GM12891 (cell line): ENCODE results near the gene MYRF.

Experiments
- PAX5 ChIP-seq: IDR thresholded peaks from 2 replicates; pipeline ENCODE4 v1.6.1; 2011; ENCODE audit warnings: low read length, moderate library complexity, mild to moderate bottlenecking; ENCODE audit not compliant: insufficient read depth, severe bottlenecking
- POLR2A ChIP-seq: IDR thresholded peaks from 2 replicates; pipeline ENCODE4 v1.6.1; 2011; ENCODE audit warnings: low read depth, low read length, control low read depth
- POLR2AphosphoS5 ChIP-seq: IDR thresholded peaks from 2 replicates; pipeline ENCODE4 v1.6.1; 2011; ENCODE audit warnings: low read depth, low read length, control low read depth
- POU2F2 ChIP-seq: IDR thresholded peaks from 2 replicates; pipeline ENCODE4 v1.6.1; 2011; ENCODE audit warnings: low read depth, mild to moderate bottlenecking, control low read depth, low read length, moderate library complexity
- TAF1 ChIP-seq: IDR thresholded peaks from 2 replicates; pipeline ENCODE4 v1.6.1; 2011; ENCODE audit warnings: low read depth, low read length, control low read depth

DNA sequence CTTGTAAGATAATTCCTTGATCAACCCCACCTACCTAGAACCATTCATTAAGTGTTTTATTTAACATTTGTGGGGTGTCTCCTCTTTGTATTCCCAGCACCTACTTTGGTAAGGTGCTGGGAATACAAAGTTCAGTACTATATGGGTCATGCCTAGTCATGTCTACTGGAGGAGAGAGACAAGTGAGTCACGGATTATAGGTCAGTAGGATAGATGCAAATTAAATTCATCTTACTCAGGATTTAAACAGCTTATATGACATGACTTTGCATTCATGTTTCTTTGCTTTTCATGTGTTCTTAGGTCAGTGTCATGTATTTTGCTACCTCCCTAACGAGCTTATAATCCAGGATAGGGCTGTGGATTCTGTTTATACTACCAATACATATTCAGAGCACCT is 67.7 kb downstream of the MYRF start:
- TF ChIP-seq POLR2A (no peak), POLR2AphosphoS5 (no peak), POU2F2 (no peak), PAX5 (no peak), TAF1 (no peak)
